ENCODE data around the gene GRID2.

DNA sequence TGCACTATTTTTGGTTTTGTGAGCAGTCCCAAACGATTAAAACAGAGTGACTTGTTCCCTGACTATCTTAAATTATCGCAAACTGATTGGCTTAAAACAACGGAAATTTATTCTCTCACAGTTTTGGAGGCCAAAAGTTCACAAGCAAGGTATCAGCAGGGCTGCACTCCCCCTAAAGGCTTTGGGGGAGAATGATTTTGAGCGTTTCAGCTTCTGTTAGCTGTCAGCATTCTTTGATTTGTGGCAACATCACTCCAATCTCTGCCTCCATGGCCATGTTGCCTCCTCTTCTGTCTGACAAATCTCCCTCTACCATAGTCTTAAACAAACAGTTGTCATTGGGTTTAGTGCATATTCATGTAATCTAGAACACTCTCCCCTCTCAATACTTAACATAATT lies 1065.2 kb downstream of the GRID2 start:
- TF ChIP-seq SP1 (IDR thresholded peaks at IDR 0.05; ENCODE audit: low read depth, low read length) = no peak
- no peak for TF ChIP-seq POU2F2 (IDR thresholded peaks at IDR 0.05; ENCODE audit: borderline replicate concordance, low read depth, low read length)
- TF ChIP-seq FOXM1 (IDR thresholded peaks at IDR 0.05; ENCODE audit: low read depth, low read length) = no peak
- peak; percentile 37; the same call in 1 of the 2 replicates for TF ChIP-seq RAD21 (IDR thresholded peaks at IDR 0.05; ENCODE audit: insufficient read depth, low read depth, low read length)
- TF ChIP-seq, protein P1, sequence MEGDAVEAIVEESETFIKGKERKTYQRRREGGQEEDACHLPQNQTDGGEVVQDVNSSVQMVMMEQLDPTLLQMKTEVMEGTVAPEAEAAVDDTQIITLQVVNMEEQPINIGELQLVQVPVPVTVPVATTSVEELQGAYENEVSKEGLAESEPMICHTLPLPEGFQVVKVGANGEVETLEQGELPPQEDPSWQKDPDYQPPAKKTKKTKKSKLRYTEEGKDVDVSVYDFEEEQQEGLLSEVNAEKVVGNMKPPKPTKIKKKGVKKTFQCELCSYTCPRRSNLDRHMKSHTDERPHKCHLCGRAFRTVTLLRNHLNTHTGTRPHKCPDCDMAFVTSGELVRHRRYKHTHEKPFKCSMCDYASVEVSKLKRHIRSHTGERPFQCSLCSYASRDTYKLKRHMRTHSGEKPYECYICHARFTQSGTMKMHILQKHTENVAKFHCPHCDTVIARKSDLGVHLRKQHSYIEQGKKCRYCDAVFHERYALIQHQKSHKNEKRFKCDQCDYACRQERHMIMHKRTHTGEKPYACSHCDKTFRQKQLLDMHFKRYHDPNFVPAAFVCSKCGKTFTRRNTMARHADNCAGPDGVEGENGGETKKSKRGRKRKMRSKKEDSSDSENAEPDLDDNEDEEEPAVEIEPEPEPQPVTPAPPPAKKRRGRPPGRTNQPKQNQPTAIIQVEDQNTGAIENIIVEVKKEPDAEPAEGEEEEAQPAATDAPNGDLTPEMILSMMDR (IDR thresholded peaks at IDR 0.05 in 2 of 3, conservative IDR thresholded peaks at IDR 0.05 in 1 of 3; ENCODE audit: control insufficient read depth in 2 of 3, extremely low read depth in 1 of 3, insufficient read depth in 1 of 3, low read depth in 3 of 3, low read length in 3 of 3) = peak in 2 of 3 experiments; percentile 10 to 14; a peak in 2 of 6 replicates
- no peak for TF ChIP-seq NRF1 (conservative IDR thresholded peaks at IDR 0.05; ENCODE audit: low read depth, low read length)
- TF ChIP-seq POLR2AphosphoS5 (IDR thresholded peaks at IDR 0.05; ENCODE audit: low read length) = no peak
- no peak for TF ChIP-seq CHD1 (IDR thresholded peaks at IDR 0.05; ENCODE audit: low read depth, low read length)
- no peak for TF ChIP-seq ETV6 (conservative IDR thresholded peaks at IDR 0.05 in 1 of 2, IDR thresholded peaks at IDR 0.05 in 1 of 2; ENCODE audit: borderline replicate concordance in 1 of 2, low read depth in 1 of 2)
- no peak for TF ChIP-seq EZH2 (IDR thresholded peaks at IDR 0.05; ENCODE audit: borderline replicate concordance, control insufficient read depth, low read depth, low read length)
- TF ChIP-seq POLR2A (IDR thresholded peaks at IDR 0.05; ENCODE audit: low read depth, low read length) = no peak

Data from GM12878 (cell line).